CD4-positive, alpha-beta T cell treated with Interleukin-4 for 1 hour (primary cell): ENCODE data around the gene SENP7.
"Not testable (repeated sequence)": the region's sequence is repeated elsewhere in the genome, so short reads cannot be mapped to it uniquely, and the experiment has no call there.

Experiments used
- DNase-seq, 2 donors: peaks; one replicate each; pipeline ENCODE4 v3.0.0-alpha.2; 2020 to 2022

SENP7 gene

GRCh38 chr3:101512646-101513418 lies at the start of gene SENP7:
TSS of gene SENP7 (minus strand) at chr3:101513212. CDS start at chr3:101513130, 82 bp downstream.
- DNase-seq = peak; percentile 75 to 80

GRCh38 chr3:101561630-101562328 lies 48.8 kb upstream of the SENP7 start, which contains the start of gene TRMT10C:
TSS of gene TRMT10C (plus strand) at chr3:101561868. CDS start at chr3:101564782, 2,914 bp downstream.
- DNase-seq = peak; percentile 94 to 95

- DNase-seq = no peak
Measured at GRCh38 chr3:101556064-101556463, 43.1 kb upstream of the SENP7 start.

GRCh38 chr3:101553381-101553780 lies 40.4 kb upstream of the SENP7 start:
- DNase-seq = not testable (repeated sequence)

GRCh38 chr3:101551359-101552081 lies 38.5 kb upstream of the SENP7 start:
- DNase-seq = not testable (repeated sequence)

GRCh38 chr3:101549473-101549872 lies 36.5 kb upstream of the SENP7 start:
- DNase-seq = no peak

GRCh38 chr3:101548527-101549105 lies 35.6 kb upstream of the SENP7 start:
- no peak for DNase-seq

GRCh38 chr3:101544161-101544850 lies 31.3 kb upstream of the SENP7 start:
- DNase-seq = no peak

- peak in 1 of 2 donors; percentile 25 for DNase-seq
Measured at GRCh38 chr3:101542957-101543356, 29.9 kb upstream of the SENP7 start.

GRCh38 chr3:101536955-101537354 lies 23.9 kb upstream of the SENP7 start:
- DNase-seq = not testable (repeated sequence)

GRCh38 chr3:101536266-101536665 lies 23.3 kb upstream of the SENP7 start:
- DNase-seq = no peak

GRCh38 chr3:101535221-101535620 lies 22.2 kb upstream of the SENP7 start:
- DNase-seq = no peak

- DNase-seq = no peak
Measured at GRCh38 chr3:101533603-101533968, 20.6 kb upstream of the SENP7 start.

GRCh38 chr3:101532783-101533602 lies 20.0 kb upstream of the SENP7 start:
- DNase-seq = no peak

- peak in 1 of 2 donors; percentile 31 for DNase-seq
Measured at GRCh38 chr3:101531473-101532086, 18.6 kb upstream of the SENP7 start.

GRCh38 chr3:101530686-101531047 lies 17.7 kb upstream of the SENP7 start:
- peak in 1 of 2 donors; percentile 31 for DNase-seq

- DNase-seq = no peak
Measured at GRCh38 chr3:101529816-101530685, 17.0 kb upstream of the SENP7 start.

GRCh38 chr3:101527906-101528305 lies 14.9 kb upstream of the SENP7 start:
- DNase-seq = no peak

GRCh38 chr3:101527441-101527840 lies 14.4 kb upstream of the SENP7 start:
- DNase-seq = no peak

GRCh38 chr3:101521211-101521701 lies 8.2 kb upstream of the SENP7 start:
- peak; percentile 47 to 76 for DNase-seq
